Measurements from ENCODE around the gene ACKR1.

DNA sequence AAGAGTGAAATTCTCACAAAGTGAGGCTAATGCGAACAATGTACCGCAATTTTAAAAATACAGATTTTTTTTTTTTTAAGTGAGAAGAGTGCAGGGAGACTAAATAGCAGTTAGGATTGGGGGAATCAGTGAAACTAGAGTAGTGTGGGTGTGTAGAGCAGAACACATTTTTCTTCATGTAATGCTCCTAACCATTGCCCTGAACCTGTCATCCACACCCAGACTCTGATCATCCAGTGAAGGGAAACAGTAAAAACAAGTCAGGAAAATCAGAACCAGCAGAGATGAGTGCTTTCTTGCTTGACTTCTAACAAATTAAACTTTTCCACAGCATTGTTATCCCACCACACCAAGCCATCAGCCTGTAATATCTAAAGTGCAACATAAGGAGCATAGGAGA lies 24.2 kb upstream of the ACKR1 start:
- TF ChIP-seq POLR2AphosphoS5 (IDR thresholded peaks at IDR 0.05; ENCODE audit: low read depth, low read length), result no peak
- no peak for TF ChIP-seq POLR2A (IDR thresholded peaks at IDR 0.05; ENCODE audit: low read depth, low read length)
- no peak for TF ChIP-seq PAX5 (IDR thresholded peaks at IDR 0.05; ENCODE audit: insufficient read depth, low read length, severe bottlenecking)
- TF ChIP-seq TAF1 (IDR thresholded peaks at IDR 0.05; ENCODE audit: low read depth, low read length), result no peak
- TF ChIP-seq SPI1 (IDR thresholded peaks at IDR 0.05; ENCODE audit: low read depth, low read length), result no peak
- no peak for TF ChIP-seq POU2F2 (IDR thresholded peaks at IDR 0.05; ENCODE audit: low read depth, low read length)
